Sigmoid colon (tissue), 4 donors: ENCODE results near the gene TUBAL3.

Source experiments
- POLR2A ChIP-seq, 2 donors: fragments of 450-650 bp; IDR thresholded peaks; one replicate each; pipeline ENCODE4 v1.6.1; 2016; ENCODE audit warnings: antibody characterized with exemption in 2 of 2, mild to moderate bottlenecking in 2 of 2, moderate library complexity in 2 of 2
- POLR2AphosphoS5 ChIP-seq, 4 donors: sonication (generic); formaldehyde crosslinking; IDR thresholded peaks; one replicate each; pipeline ENCODE4 v1.6.1; 2017; ENCODE audit warnings: antibody characterized with exemption in 4 of 4
- TF ChIP-seq, protein P1 (sequence below), 4 experiments: fragments of 450-650 bp in 3 of 4; fragments of 200-600 bp in 1 of 4; IDR thresholded peaks; one replicate each; pipeline ENCODE4 v1.5.1; 2016 to 2019; ENCODE audit warnings: antibody characterized with exemption in 4 of 4, mild to moderate bottlenecking in 3 of 4, moderate library complexity in 2 of 4

DNA sequence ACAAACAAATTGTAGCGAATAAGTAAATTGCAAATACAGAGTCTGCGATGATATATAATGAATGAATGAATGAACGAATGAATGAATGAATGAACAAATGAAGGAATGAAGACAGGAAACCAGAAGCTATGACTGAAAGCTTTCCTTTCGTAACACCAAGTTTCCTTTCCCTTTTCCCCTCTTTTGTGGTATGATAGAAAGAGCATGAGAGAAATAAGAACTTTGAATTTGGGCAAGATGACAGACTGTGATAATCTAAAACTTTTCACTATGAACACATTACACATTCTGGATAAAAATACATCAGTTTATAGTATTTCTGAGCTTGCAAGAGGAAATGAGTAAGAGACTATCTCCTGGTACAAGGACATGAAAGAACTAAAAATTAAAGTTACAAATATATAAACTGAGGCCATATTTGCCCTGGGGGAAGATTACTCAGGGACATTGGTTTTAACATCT is 48.3 kb downstream of the TUBAL3 start:
- TF ChIP-seq, protein P1, sequence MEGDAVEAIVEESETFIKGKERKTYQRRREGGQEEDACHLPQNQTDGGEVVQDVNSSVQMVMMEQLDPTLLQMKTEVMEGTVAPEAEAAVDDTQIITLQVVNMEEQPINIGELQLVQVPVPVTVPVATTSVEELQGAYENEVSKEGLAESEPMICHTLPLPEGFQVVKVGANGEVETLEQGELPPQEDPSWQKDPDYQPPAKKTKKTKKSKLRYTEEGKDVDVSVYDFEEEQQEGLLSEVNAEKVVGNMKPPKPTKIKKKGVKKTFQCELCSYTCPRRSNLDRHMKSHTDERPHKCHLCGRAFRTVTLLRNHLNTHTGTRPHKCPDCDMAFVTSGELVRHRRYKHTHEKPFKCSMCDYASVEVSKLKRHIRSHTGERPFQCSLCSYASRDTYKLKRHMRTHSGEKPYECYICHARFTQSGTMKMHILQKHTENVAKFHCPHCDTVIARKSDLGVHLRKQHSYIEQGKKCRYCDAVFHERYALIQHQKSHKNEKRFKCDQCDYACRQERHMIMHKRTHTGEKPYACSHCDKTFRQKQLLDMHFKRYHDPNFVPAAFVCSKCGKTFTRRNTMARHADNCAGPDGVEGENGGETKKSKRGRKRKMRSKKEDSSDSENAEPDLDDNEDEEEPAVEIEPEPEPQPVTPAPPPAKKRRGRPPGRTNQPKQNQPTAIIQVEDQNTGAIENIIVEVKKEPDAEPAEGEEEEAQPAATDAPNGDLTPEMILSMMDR (IDR thresholded peaks at IDR 0.05) = no peak
- no peak for TF ChIP-seq POLR2A (IDR thresholded peaks at IDR 0.05)
- no peak for TF ChIP-seq POLR2AphosphoS5 (IDR thresholded peaks at IDR 0.05)
